Bone marrow (tissue), 2 donors: Measurements from ENCODE around the gene RPN1.

Experiments
- DNase-seq, 2 donors: peaks; one replicate each; lab custom pipeline; 2025; lab: John Stamatoyannopoulos, UW

Gene RPN1

DNA sequence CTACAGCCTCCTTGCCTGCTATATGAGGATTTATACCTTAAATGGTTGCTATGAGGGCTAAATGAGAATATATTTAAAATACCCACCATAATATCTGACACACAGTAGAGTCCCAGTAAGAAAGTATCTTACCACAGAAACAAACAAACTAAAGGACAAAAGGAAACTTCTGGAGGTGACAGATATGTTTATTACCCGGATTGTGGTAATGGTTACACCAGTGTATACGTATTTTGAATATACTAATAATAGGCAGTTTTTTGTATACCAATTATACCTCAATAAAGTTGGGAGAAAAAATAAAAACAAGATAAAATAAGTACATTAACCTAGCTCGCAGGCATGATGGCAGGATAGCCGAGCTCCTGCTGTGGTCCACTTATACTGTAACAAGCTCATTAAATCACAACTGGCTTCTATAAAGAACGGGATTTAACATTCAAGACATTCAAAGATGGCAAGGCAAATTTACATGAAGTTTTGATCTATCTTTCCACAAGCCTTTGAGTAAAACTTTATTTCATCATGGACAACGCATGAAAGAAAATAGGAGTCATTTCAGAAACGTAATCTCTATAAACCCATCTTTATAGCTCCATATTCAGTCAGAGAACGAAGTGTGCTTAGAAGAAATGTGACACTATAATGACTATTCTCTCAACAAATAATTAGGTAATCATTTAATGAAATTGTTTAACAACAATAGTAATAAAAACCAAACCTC, 1.5 kb downstream of the RPN1 start:
- no peak for DNase-seq

DNA sequence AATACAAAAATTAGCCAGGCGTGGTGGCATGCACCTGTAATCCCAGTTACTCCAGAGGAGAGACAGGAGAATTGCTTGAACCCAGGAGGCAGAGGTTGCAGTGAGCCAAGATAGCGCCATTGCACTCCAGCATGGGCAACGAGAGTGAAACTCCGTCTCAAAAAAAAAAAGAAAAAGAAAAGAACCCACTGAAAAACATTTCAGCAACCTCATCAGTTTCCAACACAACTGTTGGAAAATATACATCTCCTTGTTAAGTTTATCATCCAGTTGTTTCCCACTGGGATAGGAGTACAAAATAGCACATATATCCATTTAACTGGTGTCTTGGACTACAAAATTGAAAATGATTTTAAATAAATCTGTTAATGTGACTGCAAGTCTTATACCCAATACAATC, 2.2 kb downstream of the RPN1 start:
- no peak for DNase-seq

DNA sequence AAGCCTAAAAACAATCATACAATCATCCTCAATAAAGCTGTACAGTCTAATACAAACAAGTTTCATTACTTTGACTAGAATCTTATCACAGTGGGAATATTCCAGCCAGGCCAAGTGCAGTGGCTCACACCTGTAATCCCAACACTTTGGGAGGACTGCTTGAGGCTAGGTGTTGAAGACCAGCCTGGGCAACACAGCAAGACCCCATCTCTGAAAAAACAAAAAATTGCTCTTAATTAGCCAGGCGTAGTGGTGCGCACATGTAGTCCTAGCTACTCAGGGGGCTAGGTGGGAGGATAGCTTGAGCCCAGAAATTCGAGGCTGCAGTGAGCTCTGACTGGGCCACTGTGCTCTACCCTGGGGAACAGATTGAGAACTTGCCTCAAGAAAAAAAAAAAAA, 3.3 kb downstream of the RPN1 start:
- no peak for DNase-seq

DNA sequence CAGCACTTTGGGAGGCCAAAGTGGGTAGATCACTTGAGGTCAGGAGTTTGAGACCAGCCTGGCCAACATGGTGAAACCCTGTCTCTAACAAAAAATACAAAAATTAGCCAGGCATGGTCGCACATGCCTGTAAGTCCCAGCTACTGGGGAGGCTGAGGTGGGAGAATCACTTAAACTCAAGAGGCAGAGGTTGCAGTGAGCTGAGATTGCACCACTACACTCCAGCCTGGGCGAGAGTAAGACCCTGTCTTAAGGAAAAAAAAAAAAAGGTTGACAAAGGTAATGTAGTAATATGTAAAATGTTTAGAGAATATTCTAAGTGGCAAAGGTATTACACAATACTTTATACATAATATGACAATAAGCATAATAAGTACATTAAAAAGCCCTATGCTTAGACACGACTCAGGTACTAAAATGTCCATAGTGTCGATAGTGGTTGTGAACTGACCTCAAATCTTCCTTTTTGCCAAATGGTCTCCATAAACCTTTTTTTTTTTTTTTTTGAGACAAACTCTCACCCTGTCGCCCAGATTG, 16.5 kb downstream of the RPN1 start:
- no peak for DNase-seq

DNA sequence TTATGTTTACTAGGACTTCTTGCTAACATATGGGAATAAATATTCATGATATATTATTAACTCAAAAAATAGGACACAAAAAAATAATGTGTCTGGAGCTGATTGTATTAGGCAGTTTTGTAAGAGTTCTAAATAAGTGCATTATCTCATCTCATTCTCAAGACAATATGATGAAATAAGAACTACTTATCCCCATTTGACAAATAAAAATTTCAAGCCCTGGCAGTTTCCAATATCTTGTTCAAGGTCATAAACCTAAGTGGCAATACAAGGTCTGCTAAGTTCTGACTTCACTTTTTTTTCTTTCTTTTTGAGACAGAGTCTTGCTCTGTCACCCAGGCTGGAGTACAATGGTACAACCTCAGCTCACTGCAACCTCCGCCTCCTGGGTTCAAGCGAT, 18.3 kb downstream of the RPN1 start:
- DNase-seq, result no peak

DNA sequence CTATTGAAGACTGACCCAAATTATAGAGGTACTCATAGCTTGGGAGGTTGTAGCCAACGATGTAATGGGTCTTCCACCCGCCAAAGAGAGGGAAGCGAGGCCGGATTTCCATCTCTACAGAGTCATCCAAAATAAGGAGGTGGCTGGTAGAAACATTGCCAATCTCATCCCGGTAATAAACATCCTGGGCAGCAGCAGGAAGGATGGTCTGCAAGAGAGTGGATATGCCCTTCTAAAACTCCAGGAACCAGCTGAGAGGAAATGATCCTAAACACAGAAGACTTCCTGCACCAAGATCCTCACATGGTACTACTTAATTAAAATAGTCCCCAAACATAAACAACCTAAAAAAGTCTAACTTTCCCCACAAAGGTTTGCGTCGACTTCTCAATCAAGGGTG, 20.7 kb downstream of the RPN1 start:
- DNase-seq, result no peak

DNA sequence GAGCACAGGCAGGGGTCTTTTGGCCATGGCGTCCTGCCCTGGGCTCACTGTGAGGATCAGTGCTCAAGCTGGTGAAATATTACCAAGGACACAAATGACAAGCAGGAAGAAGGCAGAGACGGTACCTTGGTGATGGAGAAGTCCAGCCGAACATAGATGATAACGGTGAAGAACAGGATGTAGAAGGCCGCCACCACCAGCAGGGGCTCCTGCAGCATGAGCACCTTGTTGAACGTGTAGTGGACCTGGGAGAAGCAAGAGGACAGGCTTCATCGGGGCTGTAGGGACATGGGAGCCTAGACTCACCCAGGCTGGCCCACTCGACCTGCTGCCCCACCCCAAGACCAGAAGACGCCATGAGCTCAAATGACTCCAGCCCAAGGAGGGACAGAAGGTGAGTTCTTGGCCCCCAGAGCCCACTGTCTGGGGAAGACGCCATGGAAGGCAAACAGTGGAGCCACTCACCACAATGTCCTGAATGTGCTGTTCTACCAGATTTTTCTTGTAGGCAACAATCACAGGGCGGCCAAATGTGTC, 25.1 kb downstream of the RPN1 start:
- no peak for DNase-seq

DNA sequence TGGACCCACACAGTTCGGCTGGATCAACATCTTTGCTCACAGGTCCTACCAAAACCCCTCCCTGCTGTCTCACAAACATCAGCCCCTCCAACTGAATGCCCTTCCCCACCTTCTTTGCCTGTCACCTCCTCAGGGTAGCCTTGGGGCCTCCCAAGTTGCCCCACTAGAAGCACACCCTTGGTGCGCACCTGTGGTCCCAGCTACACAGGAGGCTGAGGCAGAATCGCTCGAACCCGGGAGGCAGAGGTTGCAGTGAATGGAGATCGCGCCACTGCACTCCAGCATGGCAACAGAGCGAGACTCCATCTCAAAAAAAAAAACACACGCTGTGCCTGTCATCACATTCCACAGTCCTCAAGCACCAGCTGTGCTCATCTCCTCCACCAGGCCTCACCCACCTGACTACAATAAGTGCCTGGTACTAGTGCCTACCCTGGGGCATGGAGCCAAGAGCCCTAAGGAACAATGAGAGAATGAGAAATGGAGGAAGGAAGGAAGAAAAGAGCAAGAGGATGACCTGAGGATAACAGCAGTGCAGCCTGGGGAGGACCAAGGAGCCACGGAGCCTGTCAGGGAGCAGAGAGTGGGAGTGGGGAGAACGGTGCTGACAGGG, 26.0 kb downstream of the RPN1 start:
- DNase-seq, result no peak

DNA sequence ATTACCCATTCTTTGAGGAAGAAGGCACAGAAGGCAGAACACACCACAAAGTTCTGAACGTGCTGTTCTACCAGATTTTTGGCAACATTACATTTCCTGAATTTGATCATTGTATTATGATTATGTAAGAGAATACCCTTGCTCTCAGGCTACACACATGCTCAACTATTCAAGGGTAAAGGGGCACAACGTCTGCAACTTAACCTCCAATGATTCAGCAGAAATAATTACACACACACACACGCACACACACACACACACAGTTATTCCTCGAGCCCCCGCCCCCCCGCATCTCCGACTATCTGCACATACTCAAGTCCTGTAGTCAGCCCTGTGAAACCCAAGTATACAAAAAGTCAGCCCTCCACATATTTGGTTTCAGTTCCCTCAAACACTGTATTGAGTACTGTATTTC, 26.8 kb downstream of the RPN1 start:
- no peak for DNase-seq

DNA sequence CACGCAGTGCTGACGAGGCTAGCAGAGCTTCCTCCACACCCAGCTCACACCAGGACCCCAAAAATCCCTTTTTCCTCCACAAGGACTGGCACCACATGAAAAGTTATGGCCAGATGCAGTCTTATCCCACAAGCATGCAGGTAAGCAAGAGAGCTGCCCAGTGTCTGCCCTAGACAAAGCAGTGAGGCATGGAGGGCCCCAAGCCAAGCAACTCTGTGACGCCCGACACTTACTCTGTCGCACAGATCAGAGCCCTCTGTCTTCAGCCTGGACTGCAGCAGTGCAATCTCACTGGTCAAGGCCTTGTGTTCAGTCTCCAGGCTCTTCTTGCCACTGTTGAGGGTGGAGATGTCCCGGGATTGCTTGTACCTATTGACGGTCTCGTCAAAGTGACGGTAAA, 28.7 kb downstream of the RPN1 start:
- no peak for DNase-seq

DNA sequence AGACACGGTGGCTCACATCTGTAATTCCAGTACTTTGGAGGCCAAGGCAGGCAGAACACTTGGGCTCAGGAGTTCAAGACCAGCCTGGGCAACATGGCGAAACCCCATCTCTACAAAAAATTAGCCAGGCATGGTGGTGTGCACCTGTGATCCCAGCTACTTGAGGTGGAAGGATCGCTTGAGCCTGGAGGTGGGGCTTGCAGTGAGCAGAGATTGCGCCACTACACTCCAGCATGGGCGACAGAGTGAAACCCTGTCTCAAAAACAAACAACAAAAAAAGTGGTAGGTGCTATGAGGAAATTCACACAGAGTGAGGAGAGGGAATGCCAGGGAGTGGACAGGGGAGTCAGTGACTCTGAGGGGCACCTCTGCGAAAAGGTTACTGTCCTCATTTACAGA, 29.4 kb downstream of the RPN1 start:
- no peak for DNase-seq

DNA sequence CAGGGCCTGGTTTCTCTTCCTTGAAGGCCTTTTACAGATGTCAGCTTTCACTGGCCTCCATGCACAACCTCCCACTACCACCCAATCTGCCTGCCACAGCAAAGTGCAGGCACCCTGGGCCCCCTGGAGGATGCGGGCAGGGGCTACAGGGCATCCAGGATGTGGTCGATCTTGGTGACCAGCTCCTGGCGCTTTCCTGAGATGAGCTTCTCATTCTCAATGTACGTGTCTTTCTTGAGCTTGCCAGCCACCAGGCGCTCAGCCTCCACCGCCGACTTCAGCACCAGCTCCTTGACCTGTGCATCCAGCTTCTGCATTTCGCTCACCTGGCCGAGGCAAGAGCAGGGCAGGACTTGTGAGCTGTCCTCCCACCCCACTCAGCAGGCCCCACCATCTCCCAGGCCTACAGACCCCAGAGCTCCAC, 30.3 kb downstream of the RPN1 start:
- DNase-seq, result no peak

DNA sequence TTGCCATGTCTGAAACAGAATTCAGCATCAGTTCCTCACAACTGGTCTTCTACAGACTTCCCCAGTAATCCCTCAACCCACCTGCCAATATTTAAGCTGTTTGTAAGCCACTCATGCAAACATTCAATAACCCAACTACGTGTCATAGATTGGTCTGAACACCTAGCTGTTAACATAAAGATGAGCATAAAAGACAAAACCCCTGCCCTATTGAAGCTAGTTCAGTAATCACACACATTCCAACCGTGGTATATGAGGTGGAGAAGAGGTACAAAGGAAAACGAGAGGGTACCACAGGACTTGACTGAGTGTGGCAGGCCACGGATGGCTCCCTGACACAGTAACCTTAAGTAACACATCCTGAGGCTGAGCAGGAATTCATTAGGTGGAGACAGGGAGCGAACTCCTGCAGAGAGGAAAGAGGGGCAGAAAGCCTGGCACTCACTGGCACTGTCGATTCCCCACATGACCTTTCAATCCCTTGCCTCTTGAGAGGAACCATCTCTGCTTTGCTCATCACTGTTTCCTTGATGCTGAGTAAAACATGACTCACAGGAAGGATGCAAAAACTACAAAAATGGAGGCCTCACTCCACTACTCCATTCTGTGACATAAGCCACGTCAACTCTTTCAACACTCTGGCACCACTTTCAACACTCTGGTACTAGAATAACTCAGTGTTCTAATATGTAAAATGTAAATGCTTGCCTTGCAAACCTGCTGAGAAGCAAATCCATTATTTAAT, 31.3 kb downstream of the RPN1 start:
- DNase-seq, result peak; percentile 12 to 86

DNA sequence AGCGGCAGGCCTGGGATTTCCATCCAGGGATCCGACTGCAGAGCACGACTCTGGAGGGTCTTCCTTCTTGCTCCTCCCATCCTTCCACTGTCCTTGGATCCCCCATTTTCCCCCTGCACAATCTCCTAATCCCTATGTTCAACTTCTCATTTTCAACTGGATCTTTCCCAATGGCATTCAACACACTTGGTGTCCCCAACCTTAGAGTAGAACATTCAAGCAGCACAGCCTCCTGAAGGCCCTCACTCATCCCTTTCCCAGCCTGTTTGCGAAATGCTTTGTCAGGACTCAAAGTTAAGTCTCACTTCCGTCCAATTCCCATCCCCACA, 32.3 kb downstream of the RPN1 start:
- no peak for DNase-seq

DNA sequence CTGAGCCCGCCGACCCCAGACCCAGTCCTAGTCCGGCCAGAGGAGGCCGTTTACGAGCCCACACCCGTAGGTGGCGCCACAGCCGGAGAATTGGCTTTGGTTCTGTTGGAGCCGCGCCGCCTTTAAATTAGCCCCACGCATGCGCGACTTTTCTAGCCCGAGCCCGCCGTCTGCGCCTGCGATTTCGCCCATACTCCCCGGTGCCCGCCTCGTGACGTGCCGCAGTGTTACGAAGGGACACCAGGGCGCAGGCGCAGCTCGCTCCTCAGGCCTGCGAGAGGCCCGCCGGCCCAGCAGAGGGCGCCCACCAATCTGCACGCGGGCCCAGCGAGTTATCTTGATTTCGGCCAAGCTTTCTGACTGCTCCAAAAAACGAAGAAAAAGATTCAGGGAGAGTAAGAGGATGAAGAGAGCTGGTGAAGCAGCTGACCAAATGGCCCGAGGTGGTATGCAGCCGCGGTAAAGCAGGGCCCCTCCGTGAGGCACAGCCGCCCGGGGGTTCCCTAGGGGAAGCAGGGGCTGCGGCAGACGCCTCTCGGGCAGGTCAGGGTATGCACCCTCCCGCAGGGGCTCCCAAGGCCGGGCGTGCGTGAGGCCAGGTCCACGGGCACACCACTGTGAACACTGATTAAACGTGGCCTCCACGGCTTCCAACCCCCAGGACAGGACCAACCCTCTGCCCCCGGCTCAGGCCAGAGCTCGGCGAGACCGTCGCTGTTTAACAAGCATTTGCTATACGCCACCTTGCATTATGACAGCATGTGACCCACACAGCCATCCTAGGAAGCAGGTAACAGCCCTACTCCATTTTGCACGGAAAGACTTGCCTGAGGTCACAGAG, 32.8 kb downstream of the RPN1 start:
- DNase-seq, result peak; percentile 93 to 98

DNA sequence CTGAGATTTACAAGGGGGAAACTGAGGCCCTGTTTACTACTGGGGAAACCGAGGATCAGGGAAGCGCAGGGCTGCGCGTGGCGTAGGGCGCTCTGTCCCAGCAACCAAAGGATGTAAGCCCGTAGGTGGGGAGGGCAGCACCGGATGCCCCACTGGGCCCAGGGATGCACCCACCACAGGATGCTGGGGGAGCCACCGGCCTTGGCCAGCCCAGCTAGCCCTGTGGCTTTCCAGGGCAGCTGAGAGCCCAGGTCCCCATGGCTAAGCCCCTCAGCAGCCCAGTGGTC, 33.4 kb downstream of the RPN1 start:
- DNase-seq, result no peak

DNA sequence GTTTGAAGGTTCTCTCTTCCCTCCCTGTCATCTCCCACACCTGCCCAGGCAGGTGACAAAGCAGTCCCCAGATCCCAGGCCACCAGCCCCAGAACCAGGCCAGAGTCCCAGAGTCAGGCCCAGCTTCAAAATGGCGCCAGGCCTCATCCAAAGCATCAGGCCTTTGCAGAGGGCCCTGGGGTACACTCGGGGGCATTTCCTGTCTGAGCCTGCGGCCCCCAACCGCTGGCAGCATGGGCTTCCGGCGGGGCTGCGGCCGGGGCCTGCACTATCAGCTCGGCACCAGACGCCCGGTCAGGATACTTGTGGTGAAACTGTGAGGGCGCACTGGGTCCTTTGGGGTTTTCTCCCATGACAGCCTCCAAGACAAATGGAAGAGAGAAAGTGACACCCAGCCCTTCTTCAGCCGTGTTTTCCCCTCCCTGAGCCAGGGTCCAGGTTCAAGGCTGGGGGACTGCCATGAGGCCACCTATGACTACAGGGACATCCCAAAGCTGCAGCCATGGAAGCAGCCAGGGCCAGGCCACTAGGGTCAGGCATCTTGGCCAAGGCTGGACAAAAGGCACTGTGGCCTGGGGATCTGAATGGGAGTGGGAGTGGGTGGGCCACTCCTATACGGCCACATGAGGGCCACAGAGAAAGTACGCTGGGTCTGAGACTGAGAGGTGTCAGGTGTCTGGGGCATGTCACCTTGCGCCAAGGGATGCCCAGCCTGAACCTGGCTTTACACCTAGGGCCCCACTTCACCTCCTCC, 33.9 kb downstream of the RPN1 start:
- DNase-seq, result peak in 1 of 2 donors; percentile 64

DNA sequence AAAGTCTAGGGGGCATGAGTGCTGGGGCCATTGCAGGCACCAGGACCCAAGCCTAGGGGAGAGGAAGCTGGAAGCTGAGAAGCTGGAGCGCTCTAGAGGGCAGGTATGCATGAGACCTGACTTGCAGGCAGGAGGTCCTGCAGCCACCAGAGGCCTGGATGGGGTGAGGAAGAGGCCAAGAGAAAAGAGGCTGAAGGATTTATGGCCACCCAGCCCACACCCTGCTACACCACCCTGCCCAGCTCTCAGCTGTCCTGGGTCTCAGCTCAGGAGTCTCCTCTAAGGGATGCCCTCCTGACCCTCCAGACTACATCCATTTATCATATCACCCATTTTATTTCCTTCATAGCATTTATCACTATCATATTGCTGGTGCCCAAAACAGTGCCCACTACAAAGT, 36.5 kb downstream of the RPN1 start:
- no peak for DNase-seq

DNA sequence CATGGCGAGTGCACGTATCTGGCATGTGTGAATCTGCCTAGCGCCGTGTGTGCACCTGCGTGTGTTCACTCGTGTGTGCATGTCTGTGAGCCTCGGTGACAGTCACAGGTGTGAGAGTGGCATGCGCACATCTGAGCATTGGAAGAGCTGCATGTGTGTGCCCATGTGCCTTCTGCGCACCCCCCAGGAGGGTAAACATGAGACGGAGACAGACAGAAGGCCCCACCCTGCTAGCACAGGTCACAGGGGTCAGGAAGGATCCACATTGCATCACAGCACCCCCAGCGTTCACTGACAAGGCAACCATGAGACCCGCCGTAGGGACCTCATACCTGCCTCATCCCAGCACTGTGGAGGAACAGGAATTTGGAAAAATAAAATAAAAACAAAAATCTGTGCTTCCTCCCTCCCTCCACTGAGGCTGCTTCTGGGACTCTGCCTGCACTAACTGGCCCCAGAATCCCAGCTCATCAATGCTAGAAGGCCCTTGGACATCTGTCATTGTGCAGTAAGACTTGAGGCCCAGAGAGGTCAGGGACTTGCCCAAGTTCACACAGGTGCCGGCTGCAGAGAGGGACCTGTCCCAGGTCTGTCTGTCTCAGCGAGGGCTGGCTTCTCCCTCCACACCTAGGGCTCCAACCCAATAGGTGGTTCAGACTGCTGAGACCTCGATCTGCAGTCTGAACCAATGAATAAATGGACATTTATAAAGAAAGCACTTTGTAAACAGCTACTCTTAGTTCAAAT, 37.4 kb downstream of the RPN1 start:
- DNase-seq, result no peak

DNA sequence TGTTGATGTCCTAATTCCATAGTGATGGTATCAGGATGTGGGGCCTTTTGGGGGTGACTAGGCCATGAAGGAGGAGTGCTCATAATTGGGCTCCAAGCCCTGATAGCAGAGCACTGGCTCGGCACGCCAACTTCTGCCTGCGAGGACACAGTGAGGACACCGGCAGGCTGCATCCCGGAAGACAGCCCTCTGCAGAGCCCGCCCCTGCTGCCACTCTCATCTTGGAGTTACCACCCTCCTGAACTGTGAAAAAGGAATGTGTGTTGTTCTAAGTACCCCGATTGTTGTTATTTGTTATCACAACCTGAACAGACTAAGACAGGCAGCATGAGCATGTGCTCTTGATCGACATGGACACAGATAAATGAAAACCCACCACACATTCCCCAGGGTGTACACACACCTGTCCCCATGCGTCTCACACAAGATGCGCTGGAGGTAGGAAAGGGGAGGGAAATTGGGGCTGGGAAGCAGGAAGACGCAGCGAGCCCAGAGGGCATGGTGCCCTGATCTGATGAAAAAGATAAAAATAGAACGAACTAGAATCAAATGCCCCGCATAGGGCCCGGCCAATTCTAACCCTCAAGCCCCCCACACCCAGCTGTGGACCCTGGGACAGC, 40.1 kb downstream of the RPN1 start:
- DNase-seq, result no peak
